ENCODE measurements around the gene GPC3. TPM values are rescaled to one million over a fixed set of nuclear protein-coding genes. Genes with fewer than 3 reads are reported as not detected.

The GPC3 gene
- polyA plus RNA-seq, 3 donors: not detected

GRCh38 chrX:133646719-133647116 lies 338.7 kb downstream of the GPC3 start:
- no peaks in the 10 kb centered on the region for H3K36me3 ChIP-seq (replicated peaks in 1 of 2; ENCODE audit: control insufficient read depth in 1 of 2, insufficient read depth in 2 of 2, low read length in 2 of 2)
- no CpG with 5 or more reads among the region's 3 CpGs for WGBS (ENCODE audit: insufficient coverage)

More at GRCh38 chrX:133646719-133647116, 338.7 kb downstream of the GPC3 start:
- peak overlapping the region; percentile 29 for H3K4me2 ChIP-seq (replicated peaks; ENCODE audit: extremely low read depth, low read length, poor library complexity, severe bottlenecking)
- peak overlapping the region; percentile 37 to 85 for H3K27ac ChIP-seq (ENCODE audit: low read depth in 1 of 2, low read length in 2 of 2)
- Mint-ChIP-seq H3K27ac (peak overlapping the region; percentile 85 to 97 (median 91)), H3K4me1 (peaks cover 35% of the 10 kb centered on the region), H3K9me3 (no peaks in the 10 kb centered on the region), H3K27me3 (ENCODE audit: low read depth in 3 of 3) (peaks cover 0 to 9% (median 0%) of the 10 kb centered on the region in 3 donors), H3K36me3 (no peaks in the 10 kb centered on the region), H3K4me3 (peak overlapping the region in 1 of 2 donors; percentile 52)
- H4K20me1 ChIP-seq (ENCODE audit: insufficient read depth, low read length): no peaks in the 10 kb centered on the region
- intact Hi-C loops (cut with micrococcal nuclease): loop anchor here in 1 of 2 donors (2.0 kb wide), 1 partner anchor 90 kb away; no protein-coding TSS in a partner anchor
- TF ChIP-seq CTCF (IDR thresholded peaks at IDR 0.05): no peak
- no peak overlapping the region for H2AFZ ChIP-seq (ENCODE audit: insufficient read depth, low read depth, low read length, poor library complexity, severe bottlenecking)
- no peaks in the 10 kb centered on the region for H3K79me2 ChIP-seq (ENCODE audit: insufficient read depth, low read length)
- H3K4me3 ChIP-seq (replicated peaks in 1 of 3; ENCODE audit: low read depth in 2 of 3, low read length in 3 of 3): peak overlapping the region in 1 of 3 experiments; percentile 28
- peak overlapping the region; percentile 33 for H3K9ac ChIP-seq (ENCODE audit: insufficient read depth, low read length, poor library complexity, severe bottlenecking)
- peaks cover 32 to 33% of the 10 kb centered on the region in 2 donors for H3K4me1 ChIP-seq (ENCODE audit: control insufficient read depth in 1 of 2, insufficient read depth in 2 of 2, low read length in 2 of 2)
- DNase-seq: peak; percentile 43 to 75 (median 53)
- no peaks in the 10 kb centered on the region for H3K27me3 ChIP-seq (ENCODE audit: control insufficient read depth in 2 of 2, insufficient read depth in 2 of 2, low read length in 2 of 2)
- H3K9me3 ChIP-seq (replicated peaks in 1 of 2; ENCODE audit: control insufficient read depth in 1 of 2, insufficient read depth in 1 of 2, low read length in 2 of 2): no peaks in the 10 kb centered on the region
